Measurements from ENCODE around the gene PRXL2C.

GRCh38 chr9:96641514-96641913 is 13.6 kb downstream of the PRXL2C start:
- TF ChIP-seq POLR2A (IDR thresholded peaks at IDR 0.05) (no peak), CTCF (IDR thresholded peaks at IDR 0.05) (no peak)

Data from right lobe of liver (tissue), 4 donors.